Islet of Langerhans (tissue), 1 donor: ENCODE measurements around the gene TMEM245.

Experiments
- FAIRE-seq: peaks from one replicate; lab custom pipeline; 2011; peaks lifted over from hg19 to GRCh38; lab: Jason Lieb, UNC

TMEM245 gene

GRCh38 chr9:109020581-109021511, 98.9 kb downstream of the TMEM245 start:
- no peak for FAIRE-seq

GRCh38 chr9:109020113-109020512, 99.6 kb downstream of the TMEM245 start:
- no peak for FAIRE-seq

- FAIRE-seq, result no peak
Measured at GRCh38 chr9:109019420-109019819, 100.3 kb downstream of the TMEM245 start.

- FAIRE-seq, result no peak
Measured at GRCh38 chr9:109017493-109017892, 102.3 kb downstream of the TMEM245 start.

GRCh38 chr9:109017061-109017460, 102.7 kb downstream of the TMEM245 start:
- no peak for FAIRE-seq

- FAIRE-seq, result no peak
Measured at GRCh38 chr9:109016132-109016531, 103.6 kb downstream of the TMEM245 start.

GRCh38 chr9:109014608-109015280, 105.0 kb downstream of the TMEM245 start:
- FAIRE-seq, result no peak

- FAIRE-seq, result no peak
Measured at GRCh38 chr9:109013679-109014607, 105.8 kb downstream of the TMEM245 start.

GRCh38 chr9:109012876-109013678, 106.7 kb downstream of the TMEM245 start, which contains the start of gene CTNNAL1:
TSS of gene CTNNAL1 (minus strand) at chr9:109013499. CDS start at chr9:109013442, 57 bp downstream.
- FAIRE-seq, result no peak

GRCh38 chr9:109012009-109012875, 107.5 kb downstream of the TMEM245 start:
- FAIRE-seq, result no peak

GRCh38 chr9:109011231-109011671, 108.5 kb downstream of the TMEM245 start:
- no peak for FAIRE-seq

- no peak for FAIRE-seq
Measured at GRCh38 chr9:109010746-109011145, 109.0 kb downstream of the TMEM245 start.

GRCh38 chr9:109005678-109006077, 114.1 kb downstream of the TMEM245 start:
- FAIRE-seq, result no peak

- FAIRE-seq, result no peak
Measured at GRCh38 chr9:109003116-109003515, 116.6 kb downstream of the TMEM245 start.

GRCh38 chr9:109002141-109002540, 117.6 kb downstream of the TMEM245 start:
- FAIRE-seq, result no peak

- no peak for FAIRE-seq
Measured at GRCh38 chr9:109001275-109001676, 118.5 kb downstream of the TMEM245 start.

- no peak for FAIRE-seq
Measured at GRCh38 chr9:108997112-108997511, 122.6 kb downstream of the TMEM245 start.

- FAIRE-seq, result no peak
Measured at GRCh38 chr9:108996643-108997042, 123.1 kb downstream of the TMEM245 start.

- no peak for FAIRE-seq
Measured at GRCh38 chr9:108994695-108995094, 125.1 kb downstream of the TMEM245 start.

GRCh38 chr9:108991479-108991878, 128.3 kb downstream of the TMEM245 start:
- peak; percentile 85 for FAIRE-seq
